ENCODE results near the gene CALHM6.
"Not testable (repeated sequence)": the region's sequence is repeated elsewhere in the genome, so short reads cannot be mapped to it uniquely, and the experiment has no call there.

The CALHM6 gene

DNA sequence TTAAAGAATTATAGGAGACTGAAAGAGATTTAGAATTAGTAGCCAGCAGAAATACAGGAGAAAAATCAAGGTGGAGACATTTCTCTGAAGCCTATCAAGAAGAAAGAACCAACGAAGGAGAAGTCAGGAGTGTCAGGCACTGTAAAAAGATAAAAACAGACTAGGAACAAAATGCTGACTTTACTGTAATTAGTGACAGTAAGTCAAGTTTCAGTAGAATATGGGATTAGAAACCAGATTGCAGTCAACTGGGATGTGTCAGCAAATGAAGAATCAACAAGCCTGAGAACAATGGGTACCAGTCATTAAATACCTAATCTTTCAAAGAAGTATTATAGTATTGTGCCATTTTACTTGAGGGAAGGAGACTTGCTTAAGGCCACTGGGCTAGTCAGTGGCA lies 21.6 kb downstream of the CALHM6 start:
- DNase-seq: no peak

GRCh38 chr6:116483616-116484015 lies 22.4 kb downstream of the CALHM6 start:
- DNase-seq: no peak

DNA sequence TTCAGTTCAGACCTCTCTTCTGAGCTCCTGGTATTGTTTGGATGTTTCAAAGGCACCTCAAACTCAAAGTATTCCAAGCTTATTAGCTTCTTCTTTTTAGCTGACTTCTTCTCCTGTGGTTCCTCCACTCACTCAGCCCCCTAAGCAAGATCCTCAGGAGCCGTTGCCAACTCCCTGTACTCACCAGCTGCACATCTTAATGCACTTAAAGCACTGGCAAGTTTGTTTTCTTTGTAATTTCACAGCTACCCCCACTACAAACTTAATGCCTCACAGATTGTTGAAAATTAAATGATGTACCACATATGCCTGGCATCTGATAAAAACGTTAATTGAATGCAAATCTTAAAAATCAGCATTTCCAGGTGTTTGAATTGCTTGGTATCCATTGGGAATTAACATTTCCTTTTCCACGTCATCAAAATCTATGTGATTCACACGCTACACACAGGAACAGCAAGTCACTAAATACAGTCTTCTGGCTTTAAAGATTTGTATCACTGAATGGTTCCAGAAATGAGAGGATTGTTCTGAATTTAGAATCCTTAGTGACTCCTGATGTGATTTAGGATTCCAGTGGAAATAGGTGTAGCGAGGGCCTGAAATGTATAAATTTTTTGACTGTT lies 24.5 kb downstream of the CALHM6 start:
- DNase-seq: no peak

GRCh38 chr6:116491610-116492330 lies 30.6 kb downstream of the CALHM6 start:
- DNase-seq: no peak

DNA sequence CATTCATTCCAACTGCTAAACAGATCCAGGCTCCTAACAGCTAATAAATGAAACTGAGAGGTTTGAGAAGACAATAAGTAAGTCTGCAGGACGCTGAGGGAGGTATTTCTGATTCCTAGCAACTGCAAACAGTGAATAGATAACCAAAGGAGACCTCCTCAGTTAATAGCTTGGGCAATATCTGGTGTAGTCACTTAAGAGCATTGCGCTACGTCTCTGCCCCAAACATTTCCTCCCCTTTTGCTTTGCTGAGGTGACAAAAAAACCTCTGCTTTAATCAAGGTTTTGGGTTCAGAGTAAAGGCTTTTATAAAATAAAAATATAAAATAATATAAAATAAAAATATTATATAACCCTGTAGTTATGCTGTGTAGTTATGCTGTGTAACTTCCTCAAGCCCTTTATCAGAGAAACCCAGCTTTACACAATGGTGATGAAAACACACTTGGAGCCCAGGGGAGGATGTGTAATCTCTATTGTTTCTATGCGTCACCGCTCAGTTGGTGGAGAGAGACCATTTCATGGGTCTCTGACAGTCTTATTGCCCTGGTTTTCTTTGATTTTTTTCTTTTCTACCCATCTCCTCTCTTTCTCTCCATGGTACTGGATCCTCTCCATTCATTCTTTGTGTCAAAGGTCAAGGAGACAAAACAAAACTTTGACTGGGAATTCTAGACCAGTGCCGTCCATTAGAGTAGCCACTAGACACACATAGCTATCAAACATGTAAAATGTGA lies 31.3 kb downstream of the CALHM6 start:
- no peak for DNase-seq

GRCh38 chr6:116495161-116495560 lies 34.0 kb downstream of the CALHM6 start:
- DNase-seq: not testable (repeated sequence)

GRCh38 chr6:116497113-116497676 lies 36.0 kb downstream of the CALHM6 start:
- no peak for DNase-seq

GRCh38 chr6:116500969-116501433 lies 39.8 kb downstream of the CALHM6 start:
- no peak for DNase-seq

DNA sequence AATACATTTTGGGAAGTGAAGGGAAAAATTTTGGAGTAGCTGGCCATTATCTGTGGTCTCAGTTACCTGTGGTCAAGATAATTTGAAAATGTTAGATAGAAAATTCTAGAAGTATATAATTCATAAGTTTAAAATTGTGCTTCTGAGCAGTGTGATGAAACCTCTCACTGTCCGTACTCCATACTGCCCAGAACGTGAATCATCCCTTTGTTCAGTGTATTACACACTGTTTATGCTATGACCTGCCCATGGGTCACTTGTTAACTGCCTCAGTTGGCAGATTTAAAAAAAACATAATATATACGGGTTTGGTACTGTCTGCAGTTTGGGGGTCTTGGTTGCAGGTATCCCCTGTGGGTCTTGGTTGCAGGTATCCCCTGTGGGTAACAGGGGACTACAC lies 46.1 kb downstream of the CALHM6 start:
- DNase-seq: no peak

DNA sequence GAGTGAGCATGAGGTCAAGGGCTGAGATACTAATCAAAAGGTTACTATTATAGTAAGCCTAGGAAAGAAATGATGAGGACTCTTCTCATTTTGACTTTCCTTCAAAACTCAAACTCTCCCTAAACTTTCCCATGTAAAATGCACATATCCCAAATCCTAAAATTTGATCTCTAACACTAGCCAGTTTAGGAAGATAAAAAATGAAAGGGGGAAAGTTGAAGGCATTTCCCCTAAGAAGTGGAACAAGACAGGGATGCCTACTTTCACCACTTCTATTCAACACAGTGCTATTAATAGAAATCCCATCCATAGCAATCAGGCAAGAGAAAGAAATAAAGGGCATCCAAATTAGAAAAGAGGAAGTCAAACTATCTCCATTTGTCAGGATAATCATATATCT lies 47.4 kb downstream of the CALHM6 start:
- DNase-seq: no peak

DNA sequence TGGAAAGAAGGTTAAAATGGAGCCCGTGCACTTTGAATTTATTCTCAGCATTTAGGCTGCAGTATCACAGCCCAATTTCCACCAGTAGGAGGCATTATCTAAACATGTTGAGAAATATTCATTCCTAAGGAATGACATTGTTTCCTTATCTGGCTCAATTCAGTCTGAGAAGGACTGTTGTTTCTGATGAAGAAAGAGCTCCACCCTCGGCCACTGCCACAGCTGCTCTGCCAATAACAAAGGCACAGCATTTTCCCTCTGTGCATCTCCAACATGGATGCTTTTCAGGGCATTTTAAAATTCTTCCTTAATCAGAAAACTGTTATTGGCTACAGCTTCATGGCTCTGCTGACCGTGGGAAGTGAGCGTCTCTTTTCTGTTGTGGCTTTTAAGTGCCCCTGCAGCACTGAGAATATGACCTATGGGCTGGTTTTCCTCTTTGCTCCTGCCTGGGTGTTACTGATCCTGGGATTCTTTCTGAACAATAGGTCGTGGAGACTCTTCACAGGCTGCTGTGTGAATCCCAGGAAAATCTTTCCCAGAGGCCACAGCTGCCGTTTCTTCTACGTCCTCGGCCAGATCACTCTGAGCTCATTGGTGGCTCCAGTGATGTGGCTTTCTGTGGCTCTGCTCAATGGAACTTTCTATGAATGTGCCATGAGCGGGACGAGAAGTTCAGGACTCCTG lies 50.4 kb downstream of the CALHM6 start, which contains the start of gene CALHM5:
Gene CALHM5, plus strand, starts transcription at position 216 of the 687 bp plus-strand sequence. Its CDS starts 58 bp downstream, at position 274.
- DNase-seq: no peak

GRCh38 chr6:116512111-116512559 lies 51.0 kb downstream of the CALHM6 start:
- DNase-seq: no peak

GRCh38 chr6:116512734-116513133 lies 51.6 kb downstream of the CALHM6 start:
- DNase-seq: no peak
